ENCODE data around the gene SDCCAG8. TPM values are rescaled to one million over a fixed set of nuclear protein-coding genes. Genes with fewer than 3 reads are reported as not detected.

Gene SDCCAG8
- total RNA-seq, 2 donors from 2014 or later = 25.7 to 36.9 TPM

DNA sequence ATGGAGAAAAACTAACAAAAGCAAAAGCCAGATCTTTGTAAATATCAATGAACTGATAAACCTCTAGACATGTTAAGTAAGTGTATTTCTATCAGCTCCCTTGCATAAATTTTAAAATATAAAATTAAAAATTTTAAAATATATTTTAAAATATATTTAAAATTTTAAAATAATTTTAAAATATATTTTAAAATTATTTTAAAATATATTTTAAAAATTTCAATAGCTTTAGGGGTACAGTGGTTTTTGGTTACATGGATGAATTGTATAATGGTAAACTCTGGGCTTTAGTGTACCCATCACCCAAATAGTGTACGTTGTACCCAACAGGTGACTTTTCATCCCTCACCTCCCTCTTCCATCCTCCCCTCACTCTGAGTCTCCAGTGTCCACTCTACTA, 279.2 kb downstream of the SDCCAG8 start:
- no peaks in the 10 kb centered on the region for H3K9me3 ChIP-seq (ENCODE audit: control insufficient read depth, low read length, poor library complexity, severe bottlenecking)
- no peak for ATAC-seq
- DNase-seq = no peak
- Mint-ChIP-seq H3K4me3 (no peak overlapping the region), H3K4me1 (peaks cover 2% of the 10 kb centered on the region), H3K27ac (no peak overlapping the region), H3K27me3 (no peaks in the 10 kb centered on the region), H3K36me3 (ENCODE audit: low read depth) (peaks cover 6% of the 10 kb centered on the region)

DNA sequence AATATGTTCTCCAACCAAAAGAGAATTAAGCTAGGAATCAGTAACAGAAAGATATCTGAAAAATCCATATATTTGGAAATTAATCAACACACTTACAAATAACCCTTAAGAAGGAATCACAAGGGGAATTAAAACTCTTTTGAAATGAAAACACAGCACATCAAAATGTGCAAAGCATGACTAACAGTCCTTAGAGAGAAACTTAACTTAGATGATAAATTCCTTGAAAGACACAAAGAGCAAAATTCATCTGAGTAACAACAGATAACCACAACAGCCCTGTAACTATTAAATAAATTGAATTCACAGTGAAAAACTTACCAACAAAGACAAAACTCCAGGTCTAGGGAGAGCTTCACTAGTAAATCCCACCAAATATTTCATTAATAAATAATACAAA, 283.8 kb downstream of the SDCCAG8 start:
- peaks cover 6% of the 10 kb centered on the region for H3K4me1 Mint-ChIP-seq
- H3K27me3 Mint-ChIP-seq = no peaks in the 10 kb centered on the region
- no peak overlapping the region for H3K27ac Mint-ChIP-seq
- DNase-seq (no peak), ATAC-seq (no peak)
- no peak overlapping the region for H3K4me3 Mint-ChIP-seq
- H3K36me3 Mint-ChIP-seq (ENCODE audit: low read depth) = peaks cover 10% of the 10 kb centered on the region
- H3K9me3 ChIP-seq (ENCODE audit: control insufficient read depth, low read length, poor library complexity, severe bottlenecking) = no peaks in the 10 kb centered on the region

- DNase-seq = no peak
- Mint-ChIP-seq H3K36me3 (ENCODE audit: low read depth) (peaks cover 4% of the 10 kb centered on the region), H3K27me3 (no peaks in the 10 kb centered on the region), H3K27ac (no peak overlapping the region), H3K4me1 (peaks cover 6% of the 10 kb centered on the region), H3K4me3 (no peak overlapping the region)
- no peak for ATAC-seq
- H3K9me3 ChIP-seq (ENCODE audit: control insufficient read depth, low read length, poor library complexity, severe bottlenecking) = no peaks in the 10 kb centered on the region
These were observed 287.0 kb downstream of the SDCCAG8 start for GRCh38 chr1:243542739-243543415.

- no peaks in the 10 kb centered on the region for H3K27me3 Mint-ChIP-seq
- DNase-seq (no peak), ATAC-seq (no peak)
- H3K27ac Mint-ChIP-seq = no peak overlapping the region
- H3K36me3 Mint-ChIP-seq (ENCODE audit: low read depth) = peaks cover 4% of the 10 kb centered on the region
- no peak overlapping the region for H3K4me3 Mint-ChIP-seq
- H3K9me3 ChIP-seq (ENCODE audit: control insufficient read depth, low read length, poor library complexity, severe bottlenecking) = no peaks in the 10 kb centered on the region
- peaks cover 6% of the 10 kb centered on the region for H3K4me1 Mint-ChIP-seq
These were observed 287.7 kb downstream of the SDCCAG8 start for GRCh38 chr1:243543501-243543900.

DNA sequence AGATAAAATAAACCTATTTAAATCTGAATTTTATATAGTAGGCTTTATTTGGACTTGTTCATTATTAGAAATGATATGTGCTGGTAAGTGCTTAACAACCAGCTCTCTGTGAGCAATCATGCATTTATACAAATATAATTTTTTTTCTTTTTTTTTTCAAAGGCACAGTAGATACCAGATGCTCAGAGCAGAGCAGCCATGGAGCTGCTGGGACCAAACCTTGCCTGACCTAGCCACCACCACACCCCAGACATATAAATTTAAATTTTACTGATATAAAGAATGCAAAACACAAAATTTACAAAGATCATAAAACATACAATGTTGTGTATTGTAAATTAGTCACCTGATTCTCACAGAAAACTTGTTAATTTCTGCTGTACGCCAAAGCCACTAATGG, 290.6 kb downstream of the SDCCAG8 start:
- peak overlapping the region; percentile 29 for H3K27ac Mint-ChIP-seq
- H3K9me3 ChIP-seq (ENCODE audit: control insufficient read depth, low read length, poor library complexity, severe bottlenecking) = no peaks in the 10 kb centered on the region
- DNase-seq = no peak
- H3K27me3 Mint-ChIP-seq = no peaks in the 10 kb centered on the region
- H3K4me1 Mint-ChIP-seq = peaks cover 4% of the 10 kb centered on the region
- ATAC-seq = no peak
- H3K36me3 Mint-ChIP-seq (ENCODE audit: low read depth) = peaks cover 4% of the 10 kb centered on the region
- H3K4me3 Mint-ChIP-seq = no peak overlapping the region

GRCh38 chr1:243547891-243548290, 292.1 kb downstream of the SDCCAG8 start:
- DNase-seq (no peak), ATAC-seq (no peak)
- H3K27ac Mint-ChIP-seq = no peak overlapping the region
- peaks cover 3% of the 10 kb centered on the region for H3K4me1 Mint-ChIP-seq
- no peaks in the 10 kb centered on the region for H3K9me3 ChIP-seq (ENCODE audit: control insufficient read depth, low read length, poor library complexity, severe bottlenecking)
- peaks cover 4% of the 10 kb centered on the region for H3K36me3 Mint-ChIP-seq (ENCODE audit: low read depth)
- no peaks in the 10 kb centered on the region for H3K27me3 Mint-ChIP-seq
- no peak overlapping the region for H3K4me3 Mint-ChIP-seq

- H3K4me3 Mint-ChIP-seq = no peak overlapping the region
- DNase-seq (no peak), ATAC-seq (no peak)
- no peak overlapping the region for H3K27ac Mint-ChIP-seq
- H3K4me1 Mint-ChIP-seq = peaks cover 3% of the 10 kb centered on the region
- H3K9me3 ChIP-seq (ENCODE audit: control insufficient read depth, low read length, poor library complexity, severe bottlenecking) = no peaks in the 10 kb centered on the region
- H3K36me3 Mint-ChIP-seq (ENCODE audit: low read depth) = peaks cover 4% of the 10 kb centered on the region
- no peaks in the 10 kb centered on the region for H3K27me3 Mint-ChIP-seq
These were observed 292.7 kb downstream of the SDCCAG8 start for GRCh38 chr1:243548516-243548915.

DNA sequence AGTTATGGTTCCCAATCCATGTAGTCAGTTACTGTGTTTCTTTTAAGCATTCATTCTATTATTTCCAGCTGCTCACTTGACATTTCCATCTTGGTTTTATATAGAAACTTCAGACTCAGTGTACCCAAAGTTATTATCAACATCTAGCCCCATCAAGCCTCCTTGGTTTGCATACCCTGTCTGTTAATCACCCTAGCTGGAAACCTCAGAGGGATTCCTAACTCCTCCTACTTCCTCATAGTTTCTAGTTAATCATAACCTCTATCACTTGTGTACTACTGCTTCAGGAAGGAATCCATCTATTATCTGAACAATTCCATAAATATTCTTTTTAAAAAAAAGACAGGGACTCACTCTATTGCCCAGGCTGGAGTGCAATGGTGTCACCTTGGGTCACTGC, 293.3 kb downstream of the SDCCAG8 start:
- no peak overlapping the region for H3K27ac Mint-ChIP-seq
- H3K36me3 Mint-ChIP-seq (ENCODE audit: low read depth) = peaks cover under 1% of the 10 kb centered on the region

More for the DNA sequence above, 293.3 kb downstream of the SDCCAG8 start:
- ATAC-seq (no peak), DNase-seq (no peak)
- peaks cover 3% of the 10 kb centered on the region for H3K4me1 Mint-ChIP-seq
- no peak overlapping the region for H3K4me3 Mint-ChIP-seq
- H3K27me3 Mint-ChIP-seq = no peaks in the 10 kb centered on the region
- H3K9me3 ChIP-seq (ENCODE audit: control insufficient read depth, low read length, poor library complexity, severe bottlenecking) = no peaks in the 10 kb centered on the region

Other genes starting within 250 kb of the SDCCAG8 start
- 10 to 100 TPM; 26.0 to 26.5 TPM for gene CEP170, start 760 bp upstream of the SDCCAG8 start, total RNA-seq

All from T-helper 17 cell (primary cell).